Neutrophil (primary cell): Measurements from ENCODE around the gene PARD3.

Experiments used
- H3K27ac ChIP-seq: fragments of 200-600 bp; sonication (generic); 2 replicates; pipeline ENCODE4 v1.5.1; 2016; ENCODE audit warnings: mild to moderate bottlenecking, moderate library complexity
- H3K27me3 ChIP-seq: fragments of 200-600 bp; sonication (generic); 2 replicates; pipeline ENCODE4 v1.6.0; 2016; ENCODE audit warnings: mild to moderate bottlenecking
- H3K36me3 ChIP-seq: fragments of 200-600 bp; sonication (generic); 2 replicates; pipeline ENCODE4 v1.5.1; 2017
- H3K4me1 ChIP-seq, 2 experiments: fragments of 200-600 bp in 1 of 2; sonication (generic) in 1 of 2; 1 replicate in 1 of 2; 2 replicates in 1 of 2; pipeline versions ENCODE4 v1.5.1 to v1.6.1; 2013 to 2016; ENCODE audit warnings: low read depth in 1 of 2, low read length in 1 of 2, mild to moderate bottlenecking in 1 of 2, moderate library complexity in 1 of 2; ENCODE audit not compliant: control insufficient read depth in 1 of 2, insufficient read depth in 1 of 2
- H3K4me3 ChIP-seq, 2 experiments: fragments of 200-600 bp in 1 of 2; sonication (generic) in 1 of 2; 1 replicate in 1 of 2; 2 replicates in 1 of 2; pipeline ENCODE4 v1.5.1; 2013 to 2016; ENCODE audit warnings: low read depth in 1 of 2, low read length in 1 of 2, mild to moderate bottlenecking in 1 of 2, moderate library complexity in 1 of 2
- H3K9me3 ChIP-seq: fragments of 200-600 bp; sonication (generic); 2 replicates; pipeline ENCODE4 v1.5.1; 2016
- CTCF ChIP-seq: fragments of 200-600 bp; sonication (generic); IDR thresholded peaks from 2 replicates; pipeline ENCODE4 v1.5.1; 2016; ENCODE audit warnings: antibody characterized with exemption

The PARD3 gene

DNA sequence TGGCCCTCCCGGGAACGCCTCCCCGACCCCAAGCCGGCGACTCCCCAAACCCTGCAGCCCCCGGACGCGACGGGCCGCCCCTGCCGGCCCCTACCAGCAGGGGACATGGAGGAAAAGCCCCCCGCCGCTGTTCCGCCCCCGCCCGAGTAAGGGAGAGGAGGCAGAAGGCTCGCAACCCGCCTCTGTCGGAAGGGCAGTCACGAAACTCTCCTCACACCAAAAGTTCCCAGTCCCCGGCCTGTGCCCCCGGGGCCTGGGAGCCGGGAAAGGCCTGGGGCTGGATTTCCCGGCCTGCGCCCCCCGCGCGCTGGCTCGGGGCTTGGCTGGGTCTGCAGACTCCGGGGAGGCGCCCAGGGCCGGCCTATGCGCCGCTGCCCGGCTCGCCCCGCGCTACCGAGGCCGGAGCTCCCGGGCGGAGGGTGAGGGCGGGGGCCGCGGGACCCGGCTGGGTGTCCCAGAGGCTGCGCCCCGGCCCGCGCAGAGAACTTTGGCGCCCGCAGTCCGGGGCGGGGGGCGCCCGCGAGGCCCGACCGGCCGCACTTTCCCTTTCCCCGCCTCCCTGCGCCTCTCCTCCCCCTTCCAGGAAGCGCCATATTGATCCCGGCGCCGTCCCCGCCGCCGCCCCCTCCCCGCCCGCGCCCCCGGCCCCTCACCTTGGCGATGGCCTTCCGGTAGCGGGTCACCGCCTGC is 728 bp downstream of the PARD3 start:
- Histone ChIP-seq H3K27me3 (peaks cover 98% of the 10 kb centered on the region), H3K36me3 (no peaks in the 10 kb centered on the region), H3K4me1 (no peaks in the 10 kb centered on the region), H3K4me3 (no peak overlapping the region), H3K27ac (no peak overlapping the region), H3K9me3 (no peaks in the 10 kb centered on the region)
- TF ChIP-seq CTCF = no peak

DNA sequence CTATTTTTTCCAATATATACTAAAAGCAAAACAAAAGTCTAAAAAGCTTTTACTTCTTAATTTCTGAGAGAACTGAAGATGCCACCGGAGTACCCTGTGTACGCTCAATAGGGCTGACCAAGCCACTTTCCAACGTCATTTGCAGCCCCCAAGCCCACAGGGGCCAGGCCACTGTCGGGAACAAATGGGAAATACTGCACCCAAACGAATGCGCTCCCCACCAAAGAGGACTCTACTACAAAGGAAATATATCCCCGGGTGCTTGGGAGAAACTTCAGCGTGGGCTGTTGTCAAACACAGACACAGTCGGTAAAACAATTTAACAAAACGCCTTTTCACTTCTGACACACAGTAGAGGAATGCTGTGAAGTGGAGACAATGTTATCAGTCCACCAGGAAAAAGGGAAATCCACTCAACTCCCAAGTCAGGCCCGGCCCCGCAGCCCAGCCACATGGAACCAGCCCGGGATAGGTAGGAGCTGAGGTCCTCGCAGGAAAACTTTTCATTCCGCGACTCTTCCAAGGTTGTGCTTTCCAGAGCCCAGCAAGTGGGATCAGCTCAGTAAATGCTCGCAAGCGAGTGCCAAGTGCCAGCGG is 1.4 kb downstream of the PARD3 start:
- H3K36me3 ChIP-seq = no peaks in the 10 kb centered on the region
- H3K27ac ChIP-seq = no peak overlapping the region
- TF ChIP-seq CTCF = no peak
- no peak overlapping the region for H3K4me3 ChIP-seq
- peaks cover 100% of the 10 kb centered on the region for H3K27me3 ChIP-seq
- no peaks in the 10 kb centered on the region for H3K4me1 ChIP-seq
- H3K9me3 ChIP-seq = no peaks in the 10 kb centered on the region

DNA sequence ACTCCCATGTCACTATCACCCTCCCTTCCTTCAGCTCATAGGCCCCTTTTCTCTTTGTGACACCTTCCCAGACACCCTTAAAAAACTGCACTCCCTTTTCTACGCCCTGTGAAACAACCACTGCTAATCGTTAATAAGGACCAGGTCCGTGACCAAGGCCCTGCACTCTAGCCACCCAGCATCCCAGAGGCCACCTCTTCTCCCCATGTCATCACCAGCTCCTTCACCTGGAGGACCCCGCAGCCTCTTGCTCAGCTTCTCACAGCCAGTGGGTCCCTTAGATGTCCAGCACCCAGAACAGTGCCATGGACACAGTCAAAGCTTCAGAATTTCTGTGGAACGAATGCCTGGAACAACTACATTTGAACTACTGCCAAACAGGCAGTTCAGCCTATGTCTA is 2.3 kb downstream of the PARD3 start:
- TF ChIP-seq CTCF = no peak
- no peaks in the 10 kb centered on the region for H3K9me3 ChIP-seq
- H3K27me3 ChIP-seq = peaks cover 100% of the 10 kb centered on the region
- H3K4me3 ChIP-seq = no peak overlapping the region
- no peak overlapping the region for H3K27ac ChIP-seq
- no peaks in the 10 kb centered on the region for H3K4me1 ChIP-seq
- no peaks in the 10 kb centered on the region for H3K36me3 ChIP-seq

DNA sequence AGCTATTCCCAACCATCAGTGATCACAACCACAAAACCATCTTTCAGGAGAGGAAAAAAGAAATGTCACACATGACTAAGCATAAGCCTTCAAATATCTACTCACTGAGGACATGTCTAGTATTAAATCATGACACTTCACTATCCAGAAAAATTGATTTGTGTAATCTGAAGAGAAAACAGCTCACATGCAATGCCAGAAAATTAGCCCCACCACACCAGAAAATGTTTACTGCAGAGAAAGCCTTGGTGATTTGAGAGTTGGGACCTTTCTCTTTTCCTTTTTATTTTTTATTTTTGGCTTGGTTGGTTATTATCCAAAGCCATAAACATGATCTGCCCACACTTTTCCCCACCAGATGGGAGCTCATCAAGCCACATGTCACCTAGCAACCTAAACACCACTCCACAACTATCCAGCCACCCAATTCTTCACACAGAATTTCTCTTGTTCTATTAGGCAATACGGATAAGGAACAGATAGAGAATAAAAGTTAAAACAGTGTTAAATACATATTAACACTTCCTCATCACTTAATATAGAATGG is 3.1 kb downstream of the PARD3 start:
- Histone ChIP-seq H3K4me1 (no peaks in the 10 kb centered on the region), H3K27ac (no peak overlapping the region), H3K4me3 (no peak overlapping the region), H3K36me3 (no peaks in the 10 kb centered on the region), H3K9me3 (no peaks in the 10 kb centered on the region), H3K27me3 (peaks cover 94% of the 10 kb centered on the region)
- TF ChIP-seq CTCF = no peak

DNA sequence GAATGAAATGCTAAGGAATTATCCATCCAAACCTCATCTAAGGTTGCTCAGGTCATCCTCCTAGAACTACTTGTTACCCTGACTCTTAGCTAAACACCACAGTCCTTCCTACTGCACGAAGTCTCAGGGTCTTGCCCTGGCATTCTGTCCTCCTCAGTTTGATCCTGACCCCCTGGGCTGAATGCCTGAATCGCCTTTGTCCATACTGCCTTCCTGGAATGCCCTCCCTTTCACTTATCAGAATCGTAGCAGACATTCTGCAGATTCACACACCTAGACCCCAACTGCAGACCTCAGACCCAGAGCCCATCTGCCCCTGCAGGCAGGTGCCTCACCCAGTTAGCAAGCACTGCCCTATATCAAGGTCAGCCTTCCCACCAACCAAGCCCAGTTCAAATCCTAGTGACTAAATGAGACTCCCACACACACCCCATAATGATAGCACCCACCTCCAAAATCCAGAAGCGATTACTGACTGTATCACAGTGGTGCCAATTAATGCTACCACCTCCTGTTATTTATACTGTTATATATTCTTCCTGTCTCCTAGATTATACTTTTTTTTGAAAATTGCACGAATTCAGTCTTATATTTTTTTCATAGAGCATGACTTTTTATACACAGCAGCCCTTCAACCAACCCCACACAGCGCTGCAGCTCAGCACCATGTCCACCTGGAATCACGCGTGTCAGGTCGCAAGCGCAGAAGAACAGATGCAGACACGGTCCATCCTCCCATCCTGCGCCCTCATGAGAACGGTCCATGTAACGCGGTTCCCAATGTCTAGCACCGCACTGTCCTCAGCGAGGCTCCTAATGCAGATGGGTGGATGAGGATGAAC is 3.7 kb downstream of the PARD3 start:
- no peaks in the 10 kb centered on the region for H3K9me3 ChIP-seq
- peaks cover 87% of the 10 kb centered on the region for H3K27me3 ChIP-seq
- H3K36me3 ChIP-seq = no peaks in the 10 kb centered on the region
- TF ChIP-seq CTCF = no peak
- no peaks in the 10 kb centered on the region for H3K4me1 ChIP-seq
- H3K4me3 ChIP-seq = no peak overlapping the region
- no peak overlapping the region for H3K27ac ChIP-seq
